Measurements from ENCODE around the gene OR51D1.

OR51D1 gene

GRCh38 chr11:4644233-4644632 lies 7.0 kb downstream of the OR51D1 start:
- no peak for DNase-seq (ENCODE audit: low read depth)

GRCh38 chr11:4645974-4646373 lies 8.7 kb downstream of the OR51D1 start:
- no peak for DNase-seq (ENCODE audit: low read depth)

- no peak for DNase-seq (ENCODE audit: low read depth)
Measured at GRCh38 chr11:4647766-4648165, 10.5 kb downstream of the OR51D1 start.

GRCh38 chr11:4654635-4655369 lies 17.5 kb downstream of the OR51D1 start:
- no peak for DNase-seq (ENCODE audit: low read depth)

GRCh38 chr11:4658629-4659445 lies 21.6 kb downstream of the OR51D1 start:
- no peak for DNase-seq (ENCODE audit: low read depth)

- DNase-seq (ENCODE audit: low read depth), result no peak
Measured at GRCh38 chr11:4662876-4663275, 25.6 kb downstream of the OR51D1 start.

- no peak for DNase-seq (ENCODE audit: low read depth)
Measured at GRCh38 chr11:4664183-4664582, 26.9 kb downstream of the OR51D1 start.

- no peak for DNase-seq (ENCODE audit: low read depth)
Measured at GRCh38 chr11:4664786-4665185, 27.5 kb downstream of the OR51D1 start.

GRCh38 chr11:4665424-4665823 lies 28.1 kb downstream of the OR51D1 start:
- peak; percentile 10 for DNase-seq (ENCODE audit: low read depth)

GRCh38 chr11:4671741-4672140 lies 34.5 kb downstream of the OR51D1 start:
- no peak for DNase-seq (ENCODE audit: low read depth)

GRCh38 chr11:4672470-4672869 lies 35.2 kb downstream of the OR51D1 start:
- peak; percentile 10 for DNase-seq (ENCODE audit: low read depth)

GRCh38 chr11:4673781-4674180 lies 36.5 kb downstream of the OR51D1 start:
- no peak for DNase-seq (ENCODE audit: low read depth)

GRCh38 chr11:4677948-4678347 lies 40.7 kb downstream of the OR51D1 start:
- DNase-seq (ENCODE audit: low read depth), result no peak

GRCh38 chr11:4680341-4680740 lies 43.1 kb downstream of the OR51D1 start:
- no peak for DNase-seq (ENCODE audit: low read depth)

GRCh38 chr11:4682623-4683419 lies 45.5 kb downstream of the OR51D1 start:
- peak; percentile 69 for DNase-seq (ENCODE audit: low read depth)

- no peak for DNase-seq (ENCODE audit: low read depth)
Measured at GRCh38 chr11:4684631-4685285, 47.5 kb downstream of the OR51D1 start.

Measured in ELR (cell line).